T47D (cell line): ENCODE measurements around the gene CNTN2.

Experiments
- DNase-seq, 2 experiments: peaks; one replicate each; pipeline versions ENCODE4 v3.0.0 to v3.0.0-alpha.2; 2011 to 2012; ENCODE audit warnings: low read depth in 1 of 2, low spot score in 1 of 2
- JUND ChIP-seq: IDR thresholded peaks from 2 replicates; pipeline ENCODE4 v1.6.1; 2012; ENCODE audit warnings: low read depth
- in situ Hi-C: cut with HindIII; loops from 2 replicates; pipeline ENCODE4 v1.10.0; 2016; ENCODE audit warnings: low sequenced_read_pairs, low pct_unique_long_range_greater_than_20kb

Gene CNTN2, protein sequence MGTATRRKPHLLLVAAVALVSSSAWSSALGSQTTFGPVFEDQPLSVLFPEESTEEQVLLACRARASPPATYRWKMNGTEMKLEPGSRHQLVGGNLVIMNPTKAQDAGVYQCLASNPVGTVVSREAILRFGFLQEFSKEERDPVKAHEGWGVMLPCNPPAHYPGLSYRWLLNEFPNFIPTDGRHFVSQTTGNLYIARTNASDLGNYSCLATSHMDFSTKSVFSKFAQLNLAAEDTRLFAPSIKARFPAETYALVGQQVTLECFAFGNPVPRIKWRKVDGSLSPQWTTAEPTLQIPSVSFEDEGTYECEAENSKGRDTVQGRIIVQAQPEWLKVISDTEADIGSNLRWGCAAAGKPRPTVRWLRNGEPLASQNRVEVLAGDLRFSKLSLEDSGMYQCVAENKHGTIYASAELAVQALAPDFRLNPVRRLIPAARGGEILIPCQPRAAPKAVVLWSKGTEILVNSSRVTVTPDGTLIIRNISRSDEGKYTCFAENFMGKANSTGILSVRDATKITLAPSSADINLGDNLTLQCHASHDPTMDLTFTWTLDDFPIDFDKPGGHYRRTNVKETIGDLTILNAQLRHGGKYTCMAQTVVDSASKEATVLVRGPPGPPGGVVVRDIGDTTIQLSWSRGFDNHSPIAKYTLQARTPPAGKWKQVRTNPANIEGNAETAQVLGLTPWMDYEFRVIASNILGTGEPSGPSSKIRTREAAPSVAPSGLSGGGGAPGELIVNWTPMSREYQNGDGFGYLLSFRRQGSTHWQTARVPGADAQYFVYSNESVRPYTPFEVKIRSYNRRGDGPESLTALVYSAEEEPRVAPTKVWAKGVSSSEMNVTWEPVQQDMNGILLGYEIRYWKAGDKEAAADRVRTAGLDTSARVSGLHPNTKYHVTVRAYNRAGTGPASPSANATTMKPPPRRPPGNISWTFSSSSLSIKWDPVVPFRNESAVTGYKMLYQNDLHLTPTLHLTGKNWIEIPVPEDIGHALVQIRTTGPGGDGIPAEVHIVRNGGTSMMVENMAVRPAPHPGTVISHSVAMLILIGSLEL

DNA sequence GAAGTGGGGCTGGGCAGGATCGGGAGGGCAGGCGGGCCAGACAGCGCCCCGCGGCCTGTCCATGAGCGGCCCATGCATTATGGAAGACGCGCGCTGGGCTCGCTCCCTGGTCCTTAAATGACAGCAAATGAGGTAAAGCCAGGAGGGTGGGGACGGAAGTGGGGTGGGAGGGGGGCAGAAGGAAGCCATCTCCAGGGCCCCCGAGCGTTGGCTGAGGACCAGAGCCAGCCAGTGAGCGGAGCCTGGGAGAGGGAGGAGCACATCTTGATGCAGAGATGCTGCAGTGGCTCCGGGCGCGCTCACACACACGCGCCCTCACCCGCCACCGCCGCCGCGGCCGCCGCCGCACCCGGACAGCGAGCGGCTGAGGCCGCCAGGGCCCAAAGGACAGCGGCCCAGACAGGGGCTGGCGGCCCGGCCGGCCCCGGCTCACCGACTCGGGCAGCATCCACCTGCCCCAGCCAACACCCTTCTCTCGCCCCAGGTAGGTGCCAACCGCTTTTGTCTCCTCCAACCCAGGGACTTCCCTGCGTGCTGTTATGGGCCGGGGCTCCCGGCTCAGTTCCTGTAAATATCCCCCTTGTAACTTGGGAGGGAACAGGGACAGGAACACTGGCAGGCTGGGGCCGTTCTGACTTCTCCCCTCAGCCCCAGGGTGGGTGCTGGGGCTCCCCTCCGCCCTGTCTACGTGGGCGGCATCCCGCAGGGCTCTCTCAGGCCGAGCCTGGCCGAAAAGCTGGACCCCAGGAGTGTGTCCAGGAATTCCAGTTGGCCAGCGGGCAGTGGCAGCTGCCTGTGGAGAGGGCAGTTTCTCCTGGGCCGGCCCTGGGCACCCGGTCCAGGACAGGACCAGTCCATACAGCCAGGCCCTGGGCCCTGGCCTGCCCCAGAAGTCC, at the start of gene CNTN2:
Gene CNTN2 (plus strand): TSS at position 302 of the 896 bp plus-strand sequence. CDS start 9,974 bp downstream, outside the sequence.
- TF ChIP-seq JUND = no peak
- no peak for DNase-seq
- in situ Hi-C loops = no loop called here

DNA sequence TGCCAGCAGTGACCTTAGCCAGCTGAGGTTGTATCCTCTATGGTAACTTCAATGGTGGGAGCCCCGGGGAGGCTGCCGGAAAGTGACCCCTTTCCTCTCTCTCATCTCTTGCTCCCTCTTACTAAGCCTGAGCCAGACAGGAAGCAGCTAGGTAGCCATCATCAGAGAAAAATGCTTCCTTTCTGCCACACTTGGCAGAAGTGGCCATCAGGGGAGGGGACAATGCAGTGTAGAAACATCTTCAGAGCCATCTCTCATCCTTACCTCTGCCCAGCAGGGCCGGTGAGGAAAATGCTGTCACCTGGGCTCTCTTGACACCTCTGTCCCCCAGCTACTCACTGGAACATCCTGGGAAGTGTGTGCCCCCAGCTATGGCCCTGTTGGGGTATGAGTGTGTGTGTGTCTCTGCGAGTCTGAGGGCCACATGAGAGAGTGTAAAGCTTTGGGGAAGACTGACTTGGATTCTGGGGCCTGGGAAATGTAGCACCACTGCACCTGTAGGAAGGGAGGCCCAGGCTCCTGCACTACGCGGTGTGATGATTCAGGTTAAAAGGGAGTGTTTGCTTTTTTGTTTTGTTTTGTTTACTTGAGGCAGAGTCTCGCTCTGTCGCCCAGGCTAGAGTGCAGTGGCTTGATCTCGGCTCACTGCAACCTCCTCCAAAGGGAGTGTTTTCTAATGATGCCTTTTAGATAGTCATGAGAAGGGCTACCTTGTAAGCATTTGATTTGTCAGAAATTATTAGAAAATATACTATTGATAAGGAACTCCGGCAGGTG, 48.7 kb upstream of the CNTN2 start:
- no peak for DNase-seq
- TF ChIP-seq JUND = no peak
- in situ Hi-C loops = no loop called here

DNA sequence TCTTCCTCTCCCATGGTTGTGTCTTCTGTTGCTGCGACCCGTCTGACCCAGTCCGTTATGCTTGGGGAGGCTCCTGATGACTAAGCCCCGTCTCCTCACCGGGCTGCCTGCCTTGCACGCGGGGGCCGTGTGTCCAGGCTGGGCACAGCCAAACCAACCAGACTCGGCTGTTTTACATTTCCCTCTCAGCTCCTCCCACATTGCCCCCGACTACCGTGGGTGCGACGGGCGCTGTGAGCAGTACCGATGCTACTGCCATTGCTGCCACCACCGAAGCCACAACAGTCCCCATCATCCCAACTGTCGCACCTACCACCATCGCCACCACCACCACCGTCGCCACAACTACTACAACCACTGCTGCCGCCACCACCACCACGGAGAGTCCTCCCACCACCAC, 46.0 kb upstream of the CNTN2 start:
- TF ChIP-seq JUND = no peak
- no peak for DNase-seq
- in situ Hi-C loops = no loop called here

DNA sequence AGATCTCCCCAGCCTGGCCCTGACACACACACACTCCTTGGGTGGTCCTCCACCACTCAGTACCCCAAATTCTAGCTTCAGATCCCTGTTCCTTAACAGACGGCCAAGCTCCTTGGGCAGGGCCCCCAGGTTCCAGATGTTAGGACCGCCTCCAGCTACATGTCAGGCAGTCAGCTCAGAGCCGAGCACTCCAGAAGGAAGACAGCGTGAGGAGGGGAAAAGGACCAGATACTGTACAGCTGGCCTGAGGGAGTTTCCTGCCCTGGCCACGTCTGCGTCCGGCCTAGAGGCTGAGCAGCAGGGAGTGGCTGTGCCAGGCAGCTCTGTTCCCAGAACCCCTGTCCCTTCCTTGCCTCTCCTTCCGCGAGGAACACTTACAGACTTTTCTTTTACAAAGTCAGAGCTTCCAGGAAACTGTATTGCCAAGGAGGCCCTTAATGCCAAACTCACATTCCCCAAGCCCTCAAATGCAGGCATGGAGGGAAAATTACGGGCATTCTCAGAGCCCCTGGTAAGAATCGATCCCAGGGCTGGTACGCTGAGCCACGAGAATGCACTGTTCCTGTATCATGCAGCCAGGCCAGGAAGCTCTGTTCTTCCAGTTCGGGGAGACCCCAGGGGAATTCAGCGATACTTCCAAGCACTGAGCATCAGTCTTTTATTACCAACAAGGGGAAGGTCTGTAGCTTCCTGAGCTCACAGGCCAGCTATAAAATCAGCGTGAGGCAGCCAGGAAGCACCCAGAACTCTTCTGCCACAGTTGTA, 45.2 kb upstream of the CNTN2 start:
- TF ChIP-seq JUND = no peak
- no peak for DNase-seq
- in situ Hi-C loops = no loop called here

DNA sequence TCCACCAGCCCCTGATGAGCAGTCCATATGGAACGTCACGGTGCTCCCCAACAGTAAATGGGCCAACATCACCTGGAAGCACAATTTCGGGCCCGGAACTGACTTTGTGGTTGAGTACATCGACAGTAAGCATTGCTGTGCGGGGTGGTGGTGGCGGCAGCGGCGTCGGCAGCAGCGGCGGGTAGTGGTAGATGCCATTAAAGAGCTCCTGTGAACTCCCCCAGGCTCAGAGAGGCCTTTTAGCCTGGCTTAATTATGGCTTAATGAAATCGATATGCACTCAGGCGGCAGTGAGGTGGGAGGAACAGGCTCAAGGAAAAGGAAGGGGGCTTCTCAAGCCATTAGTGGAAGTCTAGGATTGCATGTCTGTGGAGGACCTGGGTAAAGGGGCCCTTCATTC, 41.9 kb upstream of the CNTN2 start:
- DNase-seq = no peak
- TF ChIP-seq JUND = no peak
- in situ Hi-C loops = no loop called here

DNA sequence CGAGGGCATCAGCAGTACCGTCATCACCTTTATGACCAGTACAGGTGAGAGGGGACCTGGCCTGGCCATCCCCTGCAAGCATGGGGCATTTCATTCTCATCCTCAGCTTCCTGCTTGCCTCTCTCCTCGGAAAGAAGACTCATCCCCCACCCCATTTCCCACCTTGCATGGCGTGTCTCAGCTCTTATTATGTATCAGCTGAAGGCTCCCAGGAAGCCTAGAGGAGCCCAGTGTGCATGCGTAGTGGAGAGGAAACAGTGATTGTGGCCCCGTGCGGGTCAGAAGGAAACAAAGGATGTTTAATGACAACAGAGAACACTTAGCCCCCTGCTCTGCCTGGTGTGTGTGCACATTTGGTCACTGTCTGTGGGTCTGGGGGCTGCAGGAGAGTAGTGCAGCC, 40.3 kb upstream of the CNTN2 start:
- in situ Hi-C loops = no loop called here
- TF ChIP-seq JUND = no peak
- no peak for DNase-seq

DNA sequence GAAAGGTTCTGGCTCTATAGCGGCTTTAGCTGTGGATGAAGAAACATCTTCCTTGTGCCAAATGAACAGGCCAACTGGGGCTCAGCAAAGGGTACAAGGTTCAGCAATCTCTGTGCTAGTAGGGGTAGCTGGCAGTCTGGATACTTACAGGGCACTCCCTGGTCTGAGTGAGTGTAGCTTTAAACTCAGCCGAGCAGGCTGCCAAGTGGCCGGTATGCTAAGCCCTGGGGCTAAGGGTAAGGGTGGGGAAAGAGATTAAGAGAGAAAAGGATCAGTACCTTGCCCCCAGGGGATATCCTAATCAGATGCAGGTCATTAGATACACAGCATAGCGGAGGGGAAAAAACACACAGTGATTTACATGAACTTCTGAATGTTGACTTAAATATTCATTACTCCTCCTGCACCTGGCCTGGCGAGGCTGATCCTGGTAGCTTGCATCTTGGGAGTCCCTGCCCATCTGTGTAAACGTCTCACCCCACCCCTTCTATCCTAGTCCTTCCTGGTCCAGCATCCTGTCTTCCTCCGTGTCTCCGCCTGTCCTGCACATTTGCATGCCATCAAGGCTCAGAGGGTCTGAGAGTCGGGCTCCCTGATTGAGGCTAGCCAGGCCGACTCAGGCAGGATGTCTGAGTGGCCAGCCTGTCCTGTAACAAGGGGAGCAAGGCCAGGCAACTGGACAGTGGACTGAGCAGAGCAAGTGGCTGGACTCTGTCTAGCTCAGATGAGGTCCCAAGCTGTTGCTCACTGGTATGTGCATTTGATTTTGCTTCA, 39.5 kb upstream of the CNTN2 start:
- DNase-seq = no peak
- no peak for TF ChIP-seq JUND
- in situ Hi-C loops = no loop called here

DNA sequence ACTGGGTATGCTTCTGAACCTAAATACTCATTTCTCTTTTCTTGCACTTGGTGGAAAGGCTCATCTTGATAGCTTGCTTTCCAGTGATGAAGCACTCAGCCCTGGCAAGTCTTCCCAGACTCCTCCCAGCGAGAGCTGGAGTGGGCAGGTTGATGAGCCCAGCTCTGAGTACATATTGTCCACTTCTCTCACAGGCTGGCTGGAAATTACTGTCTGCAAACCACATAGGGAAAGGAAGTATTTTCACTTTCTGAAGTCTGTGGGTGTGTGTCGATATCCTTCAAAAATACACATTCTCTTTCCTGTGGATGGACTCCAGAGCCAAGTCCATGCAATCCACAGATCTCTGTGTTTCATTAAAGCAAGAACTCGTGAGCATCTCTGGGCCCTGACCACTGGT, 38.7 kb upstream of the CNTN2 start:
- no peak for TF ChIP-seq JUND
- no peak for DNase-seq
- in situ Hi-C loops = no loop called here

DNA sequence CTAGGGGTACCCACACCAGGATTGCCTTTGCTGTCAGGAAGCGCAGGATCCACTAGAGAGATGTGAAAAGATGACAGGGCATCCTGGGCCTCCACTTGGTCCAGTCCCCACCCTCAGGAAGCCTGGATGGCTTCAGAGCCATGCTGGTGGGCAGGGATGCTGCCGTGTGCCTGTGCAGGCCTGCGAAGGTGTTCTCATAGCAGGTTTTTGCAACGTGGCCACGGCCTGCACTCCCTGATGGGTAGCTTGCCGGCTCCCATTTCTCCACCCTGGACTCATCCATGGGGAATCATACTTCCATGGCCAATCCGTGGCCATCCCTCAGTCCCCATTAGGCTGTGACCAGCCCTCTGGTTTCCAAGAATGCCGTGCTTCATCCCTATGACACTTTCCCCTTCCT, 34.1 kb upstream of the CNTN2 start:
- no peak for TF ChIP-seq JUND
- in situ Hi-C loops = no loop called here
- DNase-seq = no peak

DNA sequence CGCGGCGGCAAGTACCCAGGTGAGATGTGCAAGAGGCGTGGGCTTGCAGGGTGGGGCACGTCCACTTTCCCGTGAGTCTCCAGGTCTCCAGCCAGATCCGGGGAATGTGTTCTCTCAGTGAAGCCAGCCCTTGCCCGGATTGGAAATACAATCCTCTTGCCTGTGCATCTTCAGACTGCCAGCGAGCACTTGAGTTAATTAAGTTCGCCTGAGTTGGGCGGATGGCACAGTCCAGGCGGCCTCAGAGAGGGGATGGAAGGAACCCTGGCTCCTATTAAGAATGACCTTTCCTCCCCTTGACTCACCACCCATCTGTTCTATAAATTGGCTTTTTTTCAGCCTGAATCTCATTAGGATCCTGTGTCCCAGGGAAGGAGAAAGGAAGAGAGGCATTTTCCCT, 33.3 kb upstream of the CNTN2 start:
- no peak for TF ChIP-seq JUND
- no peak for DNase-seq
- in situ Hi-C loops = no loop called here
